ENCODE results near the gene TTC34.
"Not testable (repeated sequence)": the region's sequence is repeated elsewhere in the genome, so short reads cannot be mapped to it uniquely, and the experiment has no call there.

Gene TTC34

GRCh38 chr1:2812136-2812535 is 10.6 kb upstream of the TTC34 start:
- no peak for DNase-seq

- DNase-seq = peak; percentile 65
Measured at GRCh38 chr1:2811533-2811918, 10.0 kb upstream of the TTC34 start.

- no peak for DNase-seq
Measured at GRCh38 chr1:2810899-2811532, 9.5 kb upstream of the TTC34 start.

GRCh38 chr1:2810281-2810680 is 8.8 kb upstream of the TTC34 start:
- DNase-seq = no peak

- DNase-seq = no peak
Measured at GRCh38 chr1:2809656-2810055, 8.2 kb upstream of the TTC34 start.

- no peak for DNase-seq
Measured at GRCh38 chr1:2808831-2809605, 7.5 kb upstream of the TTC34 start.

GRCh38 chr1:2808386-2808705 is 6.9 kb upstream of the TTC34 start:
- no peak for DNase-seq

- DNase-seq = no peak
Measured at GRCh38 chr1:2807678-2808385, 6.3 kb upstream of the TTC34 start.

GRCh38 chr1:2807036-2807435 is 5.5 kb upstream of the TTC34 start:
- DNase-seq = no peak

- no peak for DNase-seq
Measured at GRCh38 chr1:2806591-2806990, 5.1 kb upstream of the TTC34 start.

- DNase-seq = no peak
Measured at GRCh38 chr1:2805801-2806430, 4.4 kb upstream of the TTC34 start.

GRCh38 chr1:2804628-2805351 is 3.3 kb upstream of the TTC34 start:
- DNase-seq = no peak

GRCh38 chr1:2803931-2804627 is 2.6 kb upstream of the TTC34 start:
- DNase-seq = no peak

- DNase-seq = no peak
Measured at GRCh38 chr1:2803086-2803930, 1.8 kb upstream of the TTC34 start.

- DNase-seq = no peak
Measured at GRCh38 chr1:2802421-2802961, 998 bp upstream of the TTC34 start.

- DNase-seq = no peak
Measured at GRCh38 chr1:2801046-2801445, 447 bp downstream of the TTC34 start.

GRCh38 chr1:2800664-2801045 is 838 bp downstream of the TTC34 start:
- no peak for DNase-seq

- DNase-seq = no peak
Measured at GRCh38 chr1:2799811-2800663, 1.5 kb downstream of the TTC34 start.

- not testable (repeated sequence) for DNase-seq
Measured at GRCh38 chr1:2798958-2799357, 2.5 kb downstream of the TTC34 start.

- DNase-seq = no peak
Measured at GRCh38 chr1:2797741-2798016, 3.8 kb downstream of the TTC34 start.
